ENCODE data around the gene CACNA2D2. TPM values are rescaled to one million over a fixed set of nuclear protein-coding genes. Genes with fewer than 3 reads are reported as not detected.

Gene CACNA2D2
- total and polyA plus RNA-seq, 4 donors = 28.2 to 111 (median 69.1) TPM

GRCh38 chr3:50325113-50325480, 178.3 kb downstream of the CACNA2D2 start:
- H3K27ac ChIP-seq (ENCODE audit: low read depth in 1 of 2, low read length in 1 of 2) = no peak overlapping the region
- peaks cover 6 to 21% (median 11%) of the 10 kb centered on the region in 4 donors for H3K36me3 ChIP-seq (ENCODE audit: control insufficient read depth in 4 of 4, insufficient read depth in 4 of 4, low read length in 4 of 4)
- no peak for DNase-seq
- H3K9me3 ChIP-seq (ENCODE audit: control insufficient read depth in 4 of 4, insufficient read depth in 3 of 4, low read length in 3 of 4) = no peaks in the 10 kb centered on the region
- H3K4me1 ChIP-seq (ENCODE audit: control insufficient read depth in 5 of 5, insufficient read depth in 5 of 5, low read length in 5 of 5) = peaks cover 2 to 41% (median 13%) of the 10 kb centered on the region in 5 donors
- H3K9ac ChIP-seq (ENCODE audit: insufficient read depth in 1 of 2, low read length in 2 of 2) = no peak overlapping the region
- 81 to 95% methylated on average over 2 of the region's 2 CpGs for WGBS, 2 donors
- no peaks in the 10 kb centered on the region for H3K27me3 ChIP-seq (ENCODE audit: control insufficient read depth in 3 of 3, insufficient read depth in 3 of 3, low read length in 2 of 3)
- ATAC-seq (ENCODE audit: insufficient read depth, low FRiP score) = no peak
- H3K4me3 ChIP-seq = no peak overlapping the region
- TF ChIP-seq CTCF (IDR thresholded peaks at IDR 0.05; ENCODE audit: control extremely low read depth, extremely low read depth) = no peak

- Histone ChIP-seq H3K36me3 (ENCODE audit: control insufficient read depth in 4 of 4, insufficient read depth in 4 of 4, low read length in 4 of 4) (peaks cover under 1 to 15% (median 6%) of the 10 kb centered on the region in 4 donors), H3K27me3 (ENCODE audit: control insufficient read depth in 3 of 3, insufficient read depth in 3 of 3, low read length in 2 of 3) (no peaks in the 10 kb centered on the region), H3K9me3 (ENCODE audit: control insufficient read depth in 4 of 4, insufficient read depth in 3 of 4, low read length in 3 of 4) (no peaks in the 10 kb centered on the region), H3K9ac (ENCODE audit: insufficient read depth in 1 of 2, low read length in 2 of 2) (no peak overlapping the region), H3K4me3 (no peak overlapping the region), H3K4me1 (ENCODE audit: control insufficient read depth in 5 of 5, insufficient read depth in 5 of 5, low read length in 5 of 5) (peaks cover 2 to 47% (median 17%) of the 10 kb centered on the region in 5 donors), H3K27ac (ENCODE audit: low read depth in 1 of 2, low read length in 1 of 2) (peak overlapping the region; percentile 64 to 94)
- 42 to 56% methylated on average over 4 of the region's 4 CpGs for WGBS, 2 donors
- ATAC-seq (ENCODE audit: insufficient read depth, low FRiP score) (no peak), DNase-seq (peak; percentile 63 to 73 (median 72))
- TF ChIP-seq CTCF (IDR thresholded peaks at IDR 0.05; ENCODE audit: control extremely low read depth, extremely low read depth) = peak; percentile 69
Observed at GRCh38 chr3:50324351-50325112, 178.9 kb downstream of the CACNA2D2 start.

- DNase-seq (peak in 2 of 3 donors; percentile 36 to 66), ATAC-seq (ENCODE audit: insufficient read depth, low FRiP score) (no peak)
- no peak for TF ChIP-seq CTCF (IDR thresholded peaks at IDR 0.05; ENCODE audit: control extremely low read depth, extremely low read depth)
- H3K4me1 ChIP-seq (ENCODE audit: control insufficient read depth in 5 of 5, insufficient read depth in 5 of 5, low read length in 5 of 5) = peaks cover 2 to 55% (median 20%) of the 10 kb centered on the region in 5 donors
- no peaks in the 10 kb centered on the region for H3K27me3 ChIP-seq (ENCODE audit: control insufficient read depth in 3 of 3, insufficient read depth in 3 of 3, low read length in 2 of 3)
- no peak overlapping the region for H3K9ac ChIP-seq (ENCODE audit: insufficient read depth in 1 of 2, low read length in 2 of 2)
- H3K36me3 ChIP-seq (ENCODE audit: control insufficient read depth in 4 of 4, insufficient read depth in 4 of 4, low read length in 4 of 4) = peaks cover 0 to 19% (median 7%) of the 10 kb centered on the region in 4 donors
- H3K4me3 ChIP-seq = no peak overlapping the region
- H3K27ac ChIP-seq (ENCODE audit: low read depth in 1 of 2, low read length in 1 of 2) = peak overlapping the region; percentile 78 to 94
- no peaks in the 10 kb centered on the region for H3K9me3 ChIP-seq (ENCODE audit: control insufficient read depth in 4 of 4, insufficient read depth in 3 of 4, low read length in 3 of 4)
- 20 to 45% methylated on average over 5 of the region's 5 CpGs for WGBS, 2 donors
Observed at GRCh38 chr3:50323614-50324199, 179.7 kb downstream of the CACNA2D2 start.

All from lung (tissue), 12 donors.